Neural cell (in vitro differentiated cells): ENCODE data around the gene PKP1.

Experiments
- CTCF ChIP-seq: fragments of 450-650 bp; IDR thresholded peaks from 2 replicates; pipeline ENCODE4 v1.5.1; 2014; ENCODE audit warnings: antibody characterized with exemption, mild to moderate bottlenecking, moderate library complexity; ENCODE audit not compliant: poor library complexity, severe bottlenecking
- EP300 ChIP-seq: fragments of 450-650 bp; conservative IDR thresholded peaks from 2 replicates; pipeline ENCODE4 v1.6.1; 2014; ENCODE audit warnings: antibody characterized with exemption, mild to moderate bottlenecking, moderate library complexity; ENCODE audit not compliant: poor library complexity, severe bottlenecking
- EZH2 ChIP-seq: fragments of 200-600, 300-800 bp; shearing (Covaris generic), sonication (generic); IDR thresholded peaks from 2 replicates; pipeline ENCODE4 v1.6.1; 2014; ENCODE audit warnings: antibody characterized with exemption, low read length, borderline replicate concordance, mild to moderate bottlenecking; ENCODE audit not compliant: insufficient read depth, poor library complexity, severe bottlenecking
- MXI1 ChIP-seq: fragments of 450-650 bp; conservative IDR thresholded peaks from 2 replicates; pipeline ENCODE4 v1.6.1; 2014; ENCODE audit warnings: antibody characterized with exemption, mild to moderate bottlenecking; ENCODE audit not compliant: poor library complexity, severe bottlenecking
- POLR2AphosphoS5 ChIP-seq: IDR thresholded peaks from 2 replicates; pipeline ENCODE4 v1.6.1; 2012
- TF ChIP-seq, protein P1 (sequence below): IDR thresholded peaks from 2 replicates; pipeline ENCODE4 v1.6.1; 2012; ENCODE audit warnings: borderline replicate concordance

DNA sequence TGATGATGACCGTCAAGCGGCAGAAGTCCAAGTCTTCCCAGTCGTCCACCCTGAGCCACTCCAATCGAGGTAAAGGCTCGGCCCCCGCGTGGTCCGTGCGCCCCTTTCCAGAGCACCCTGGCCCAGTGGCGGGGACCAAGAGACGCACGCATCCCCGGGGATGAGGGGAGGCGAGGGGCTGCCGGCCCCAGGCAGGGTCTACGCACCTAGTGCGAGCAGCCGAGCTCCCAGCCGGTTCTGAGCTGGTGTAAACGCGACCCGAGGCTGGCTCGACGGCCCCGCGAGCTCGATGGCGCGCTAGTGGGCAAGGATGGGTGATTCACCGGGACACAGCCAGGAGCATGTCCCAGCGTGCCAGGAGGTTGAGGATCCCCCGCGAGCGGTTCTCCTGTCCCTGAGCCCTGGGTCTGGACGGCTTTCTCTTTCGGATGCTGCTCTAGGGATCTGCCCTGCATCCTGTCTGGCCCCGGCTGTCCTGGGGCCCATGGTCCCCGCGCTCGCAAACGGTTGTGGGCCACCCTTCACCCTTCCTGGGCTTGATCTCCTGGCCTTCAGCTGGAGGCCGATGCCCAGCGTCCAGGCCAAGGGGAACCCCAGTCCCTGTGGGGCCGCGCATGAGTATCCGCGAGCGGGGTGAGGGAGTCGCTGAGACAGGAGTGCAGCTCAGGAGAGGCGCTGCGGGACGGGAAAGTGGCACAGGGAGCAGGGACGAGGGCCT, 689 bp downstream of the PKP1 start:
- TF ChIP-seq CTCF (no peak), MXI1 (no peak), POLR2AphosphoS5 (no peak), EZH2 (no peak), EP300 (no peak)
- TF ChIP-seq, protein P1, sequence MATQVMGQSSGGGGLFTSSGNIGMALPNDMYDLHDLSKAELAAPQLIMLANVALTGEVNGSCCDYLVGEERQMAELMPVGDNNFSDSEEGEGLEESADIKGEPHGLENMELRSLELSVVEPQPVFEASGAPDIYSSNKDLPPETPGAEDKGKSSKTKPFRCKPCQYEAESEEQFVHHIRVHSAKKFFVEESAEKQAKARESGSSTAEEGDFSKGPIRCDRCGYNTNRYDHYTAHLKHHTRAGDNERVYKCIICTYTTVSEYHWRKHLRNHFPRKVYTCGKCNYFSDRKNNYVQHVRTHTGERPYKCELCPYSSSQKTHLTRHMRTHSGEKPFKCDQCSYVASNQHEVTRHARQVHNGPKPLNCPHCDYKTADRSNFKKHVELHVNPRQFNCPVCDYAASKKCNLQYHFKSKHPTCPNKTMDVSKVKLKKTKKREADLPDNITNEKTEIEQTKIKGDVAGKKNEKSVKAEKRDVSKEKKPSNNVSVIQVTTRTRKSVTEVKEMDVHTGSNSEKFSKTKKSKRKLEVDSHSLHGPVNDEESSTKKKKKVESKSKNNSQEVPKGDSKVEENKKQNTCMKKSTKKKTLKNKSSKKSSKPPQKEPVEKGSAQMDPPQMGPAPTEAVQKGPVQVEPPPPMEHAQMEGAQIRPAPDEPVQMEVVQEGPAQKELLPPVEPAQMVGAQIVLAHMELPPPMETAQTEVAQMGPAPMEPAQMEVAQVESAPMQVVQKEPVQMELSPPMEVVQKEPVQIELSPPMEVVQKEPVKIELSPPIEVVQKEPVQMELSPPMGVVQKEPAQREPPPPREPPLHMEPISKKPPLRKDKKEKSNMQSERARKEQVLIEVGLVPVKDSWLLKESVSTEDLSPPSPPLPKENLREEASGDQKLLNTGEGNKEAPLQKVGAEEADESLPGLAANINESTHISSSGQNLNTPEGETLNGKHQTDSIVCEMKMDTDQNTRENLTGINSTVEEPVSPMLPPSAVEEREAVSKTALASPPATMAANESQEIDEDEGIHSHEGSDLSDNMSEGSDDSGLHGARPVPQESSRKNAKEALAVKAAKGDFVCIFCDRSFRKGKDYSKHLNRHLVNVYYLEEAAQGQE, result no peak
